Measurements from ENCODE around the gene GLA.

DNA sequence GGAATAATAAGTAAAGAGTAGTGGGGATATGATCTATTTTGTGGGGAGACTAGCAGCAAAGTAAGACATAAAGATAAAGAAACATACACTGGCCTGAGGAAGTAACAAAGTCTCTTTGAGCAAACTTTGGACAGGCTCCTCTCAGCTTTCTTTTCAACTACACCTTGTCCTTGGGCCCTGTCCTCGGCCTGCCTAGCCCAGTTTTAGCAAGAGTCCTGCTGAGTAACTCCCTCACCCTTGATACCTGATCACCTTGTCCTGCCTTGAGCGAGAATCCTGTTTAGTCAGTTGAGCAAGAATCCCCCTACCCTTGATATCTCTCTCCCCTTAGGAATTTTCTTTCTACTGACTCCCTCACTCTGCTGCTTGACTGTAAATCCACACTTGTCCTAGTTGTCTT is 11.8 kb upstream of the GLA start:
- TF ChIP-seq HOXA7 (CRISPR knock-in tag; IDR thresholded peaks at IDR 0.05; ENCODE audit: borderline replicate concordance) (no peak), ZNF707 (tag by site-specific recombination; IDR thresholded peaks at IDR 0.05) (no peak), ZNF792 (tag by site-specific recombination; IDR thresholded peaks at IDR 0.05) (no peak), ZNF580 (tag by site-specific recombination; IDR thresholded peaks at IDR 0.05) (no peak), RBAK (tag by site-specific recombination; IDR thresholded peaks at IDR 0.05) (no peak), SP3 (tag by site-specific recombination; IDR thresholded peaks at IDR 0.05) (no peak), ZNF830 (tag by site-specific recombination; IDR thresholded peaks at IDR 0.05; ENCODE audit: low read depth) (no peak), TCF7L2 (IDR thresholded peaks at IDR 0.05; ENCODE audit: borderline replicate concordance, low read depth, low read length) (no peak), ZBTB1 (tag by site-specific recombination; IDR thresholded peaks at IDR 0.05) (no peak), ZFHX2 (tag by site-specific recombination; conservative IDR thresholded peaks at IDR 0.05) (no peak), ZNF24 (tag by site-specific recombination; IDR thresholded peaks at IDR 0.05) (no peak), ZNF133 (tag by site-specific recombination; IDR thresholded peaks at IDR 0.05) (no peak), PBX3 (CRISPR knock-in tag; IDR thresholded peaks at IDR 0.05) (no peak)
- TF ChIP-seq, protein P1, sequence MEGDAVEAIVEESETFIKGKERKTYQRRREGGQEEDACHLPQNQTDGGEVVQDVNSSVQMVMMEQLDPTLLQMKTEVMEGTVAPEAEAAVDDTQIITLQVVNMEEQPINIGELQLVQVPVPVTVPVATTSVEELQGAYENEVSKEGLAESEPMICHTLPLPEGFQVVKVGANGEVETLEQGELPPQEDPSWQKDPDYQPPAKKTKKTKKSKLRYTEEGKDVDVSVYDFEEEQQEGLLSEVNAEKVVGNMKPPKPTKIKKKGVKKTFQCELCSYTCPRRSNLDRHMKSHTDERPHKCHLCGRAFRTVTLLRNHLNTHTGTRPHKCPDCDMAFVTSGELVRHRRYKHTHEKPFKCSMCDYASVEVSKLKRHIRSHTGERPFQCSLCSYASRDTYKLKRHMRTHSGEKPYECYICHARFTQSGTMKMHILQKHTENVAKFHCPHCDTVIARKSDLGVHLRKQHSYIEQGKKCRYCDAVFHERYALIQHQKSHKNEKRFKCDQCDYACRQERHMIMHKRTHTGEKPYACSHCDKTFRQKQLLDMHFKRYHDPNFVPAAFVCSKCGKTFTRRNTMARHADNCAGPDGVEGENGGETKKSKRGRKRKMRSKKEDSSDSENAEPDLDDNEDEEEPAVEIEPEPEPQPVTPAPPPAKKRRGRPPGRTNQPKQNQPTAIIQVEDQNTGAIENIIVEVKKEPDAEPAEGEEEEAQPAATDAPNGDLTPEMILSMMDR (tag by site-specific recombination; IDR thresholded peaks at IDR 0.05), result no peak

All from HEK293 (cell line).